GM21381 (cell line): ENCODE measurements around the gene MRPS22.
"Not testable (repeated sequence)": the region's sequence is repeated elsewhere in the genome, so short reads cannot be mapped to it uniquely, and the experiment has no call there.

Experiments
- ATAC-seq: cut with Tn5 transposase; IDR thresholded peaks from one replicate; pipeline ENCODE4 v1.9.1; 2021; ENCODE audit warnings: mild to moderate bottlenecking, moderate library complexity; ENCODE audit not compliant: unreplicated experiment

MRPS22 gene

DNA sequence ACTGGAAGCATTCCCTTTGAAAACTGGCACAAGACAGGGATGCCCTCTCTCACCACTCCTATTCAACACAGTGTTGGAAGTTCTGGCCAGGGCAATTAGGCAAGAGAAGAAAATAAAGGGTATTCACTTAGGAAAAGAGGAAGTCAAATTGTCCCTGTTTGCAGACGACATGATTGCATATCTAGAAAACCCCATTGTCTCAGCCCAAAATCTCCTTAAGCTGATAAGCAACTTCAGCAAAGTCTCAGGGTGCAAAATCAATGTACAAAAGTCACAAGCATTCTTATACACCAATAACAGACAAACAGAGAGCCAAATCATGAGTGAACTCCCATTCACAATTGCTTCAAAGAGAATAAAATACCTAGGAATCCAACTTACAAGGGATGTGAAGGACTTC is 9.1 kb upstream of the MRPS22 start:
- not testable (repeated sequence) for ATAC-seq

DNA sequence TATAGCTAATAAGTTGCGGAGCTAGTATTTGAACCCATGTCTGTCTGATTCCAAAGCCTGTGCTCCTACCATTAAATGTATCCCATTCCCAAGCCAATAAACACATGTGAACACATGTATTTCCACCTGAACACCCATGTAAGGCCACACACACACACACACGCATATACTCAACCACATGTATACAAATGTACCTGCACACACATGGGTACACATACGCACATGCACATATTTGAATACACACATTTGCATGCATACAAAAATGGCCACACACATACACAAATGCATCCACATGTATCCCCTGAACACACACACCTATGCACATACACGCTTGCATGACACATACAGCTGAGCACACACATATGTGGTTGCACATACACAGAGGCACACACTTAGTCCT is 5.4 kb upstream of the MRPS22 start:
- ATAC-seq: no peak

DNA sequence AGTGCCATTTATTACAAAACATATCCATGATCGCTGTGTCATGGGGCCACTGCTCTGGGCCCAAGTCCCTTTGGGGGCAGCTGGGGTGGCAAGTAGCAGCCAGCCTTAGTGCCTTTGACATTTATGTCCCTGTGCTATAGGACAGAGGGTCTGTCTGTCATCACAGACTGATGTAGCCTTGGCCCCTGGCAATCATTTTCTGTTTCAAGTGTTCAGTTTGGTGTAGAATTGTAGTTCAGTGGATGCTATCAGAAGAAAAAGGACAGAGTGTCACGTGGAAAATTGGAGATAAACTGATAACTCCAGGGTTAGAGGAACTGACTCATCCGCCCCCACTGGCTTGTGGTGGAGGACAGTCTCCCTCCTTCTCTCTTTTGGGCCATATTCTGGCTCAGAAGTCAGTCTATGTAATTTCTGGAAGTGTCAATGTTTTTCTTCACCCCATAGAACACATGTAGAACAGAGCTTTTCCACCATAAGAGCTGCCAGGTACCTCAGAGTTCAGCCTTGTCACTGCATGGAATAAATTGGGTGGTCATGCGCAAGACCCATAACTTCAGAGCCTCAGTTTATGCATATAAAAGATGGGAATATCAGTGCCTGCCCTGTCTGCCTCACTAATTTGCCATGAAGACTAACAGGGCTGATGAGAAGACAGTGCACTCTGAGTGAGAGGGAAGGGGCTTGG is 4.5 kb upstream of the MRPS22 start:
- no peak for ATAC-seq

DNA sequence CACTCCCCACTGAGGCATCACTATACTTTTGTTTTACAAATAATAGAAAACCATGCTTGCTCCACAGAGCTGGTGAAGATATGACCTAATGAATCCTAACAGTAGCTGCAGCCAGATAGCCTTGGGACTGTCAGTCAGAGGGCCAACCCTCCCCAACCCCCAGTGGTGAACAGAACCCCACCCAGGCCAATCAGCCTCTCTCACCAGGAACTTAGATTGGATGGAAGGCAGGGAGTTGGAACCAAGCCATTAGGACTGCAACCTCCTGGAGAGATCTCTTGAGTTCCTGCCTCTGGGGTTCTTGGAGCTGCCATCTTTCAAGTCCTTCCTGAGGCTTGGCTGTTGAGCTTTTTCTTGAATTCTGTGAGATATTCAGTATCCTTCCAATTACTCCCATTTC is 3.0 kb upstream of the MRPS22 start:
- no peak for ATAC-seq

DNA sequence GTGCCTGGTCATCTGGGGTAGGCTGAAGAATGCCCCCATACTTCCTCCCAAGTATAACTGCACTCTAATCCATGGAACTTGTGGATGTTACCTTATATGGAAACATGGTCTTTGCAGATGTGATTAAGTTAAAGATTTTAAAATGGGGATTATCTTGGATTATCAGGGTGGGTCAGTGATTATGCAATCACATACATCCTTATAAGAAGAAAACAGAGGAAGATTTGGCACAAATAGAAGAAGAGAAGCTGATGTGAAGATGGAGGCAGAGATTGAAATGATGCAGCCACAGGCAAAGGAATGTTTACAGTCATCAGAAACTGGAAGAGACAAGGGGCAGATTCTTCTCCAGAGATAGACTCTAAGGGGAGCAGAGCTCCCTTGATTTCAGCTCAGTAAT is 1.8 kb upstream of the MRPS22 start:
- ATAC-seq: no peak

DNA sequence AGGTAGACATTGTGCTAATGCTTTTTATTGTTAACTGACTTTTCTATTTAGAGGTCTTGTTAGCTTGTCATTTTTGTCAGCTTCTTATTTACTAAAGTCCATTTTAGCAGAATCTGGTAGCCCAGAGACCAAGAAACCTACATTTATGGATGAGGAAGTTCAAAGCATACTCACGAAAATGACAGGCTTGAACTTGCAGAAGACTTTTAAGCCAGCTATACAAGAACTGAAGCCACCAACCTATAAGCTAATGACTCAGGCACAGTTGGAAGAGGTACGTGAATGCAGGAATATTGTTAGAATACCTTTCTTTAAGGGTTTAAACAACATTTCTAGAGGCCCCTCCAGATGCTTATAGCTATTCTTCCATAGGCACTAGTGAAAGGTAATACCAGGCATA is 3.0 kb downstream of the MRPS22 start:
- no peak for ATAC-seq

DNA sequence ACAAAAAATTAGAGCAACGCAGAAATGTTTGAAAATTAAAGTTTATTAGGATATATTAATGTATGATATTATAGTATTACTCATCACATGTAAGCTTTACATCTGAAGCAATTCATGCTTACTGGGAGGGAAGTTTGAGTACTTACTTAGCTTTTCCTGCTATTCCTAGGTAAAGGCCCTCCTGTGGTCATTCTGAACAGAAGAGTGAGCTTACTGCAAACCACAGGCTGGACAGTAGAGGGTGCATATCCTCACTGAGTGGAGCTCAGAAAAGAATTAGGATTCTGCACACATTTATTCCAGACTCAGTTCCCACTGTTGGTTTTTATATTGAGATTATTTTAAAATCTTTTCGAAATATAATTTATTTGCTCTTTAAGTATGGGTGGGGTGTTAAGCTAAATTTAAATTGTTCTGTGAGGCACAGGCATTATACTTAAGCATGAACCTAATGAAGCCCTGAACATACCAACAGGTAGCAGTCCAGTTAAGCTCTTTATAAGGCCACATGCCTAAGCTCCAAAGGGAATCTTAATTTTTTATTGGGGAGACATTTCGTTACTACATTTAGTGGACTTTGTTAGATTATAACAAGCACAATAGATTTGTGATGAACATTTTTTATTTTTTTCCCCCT is 10.2 kb downstream of the MRPS22 start:
- ATAC-seq: no peak

DNA sequence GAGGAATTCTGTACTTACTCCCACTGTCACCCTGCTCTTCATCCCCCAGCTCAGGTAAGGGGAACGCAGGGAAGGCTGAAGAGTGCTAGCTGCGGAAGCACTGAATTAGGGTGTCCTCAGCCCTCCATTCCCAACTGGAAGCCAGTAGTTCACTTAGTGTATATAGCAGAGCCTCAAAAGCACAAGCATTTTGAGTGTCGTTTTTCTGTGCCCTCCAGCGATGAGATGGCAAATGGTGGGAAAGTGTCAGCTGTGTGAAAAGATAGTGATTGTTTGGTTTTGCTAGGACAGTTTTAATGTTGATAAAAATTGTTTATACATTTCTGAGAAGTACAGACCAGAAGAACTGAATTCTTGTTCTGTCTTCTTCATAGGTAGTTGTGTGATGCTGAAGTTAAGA is 10.8 kb downstream of the MRPS22 start:
- ATAC-seq: no peak

DNA sequence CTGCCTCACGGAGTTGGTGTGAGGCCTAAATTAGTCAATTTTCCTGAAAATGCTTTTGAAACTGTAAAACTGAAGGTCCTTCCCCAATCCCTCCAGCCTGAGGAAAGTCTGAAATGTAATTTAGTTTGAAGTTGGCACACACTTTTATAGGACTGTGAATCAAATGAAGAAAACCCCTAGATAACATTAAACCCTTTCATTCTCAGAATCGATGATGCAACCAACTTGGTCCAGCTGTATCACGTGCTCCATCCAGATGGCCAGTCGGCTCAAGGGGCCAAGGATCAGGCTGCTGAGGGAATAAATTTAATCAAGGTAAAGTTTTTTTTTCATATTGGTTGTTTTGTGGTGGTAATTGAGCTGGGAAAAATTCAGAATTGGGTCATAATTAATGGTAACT is 11.7 kb downstream of the MRPS22 start:
- ATAC-seq: no peak

DNA sequence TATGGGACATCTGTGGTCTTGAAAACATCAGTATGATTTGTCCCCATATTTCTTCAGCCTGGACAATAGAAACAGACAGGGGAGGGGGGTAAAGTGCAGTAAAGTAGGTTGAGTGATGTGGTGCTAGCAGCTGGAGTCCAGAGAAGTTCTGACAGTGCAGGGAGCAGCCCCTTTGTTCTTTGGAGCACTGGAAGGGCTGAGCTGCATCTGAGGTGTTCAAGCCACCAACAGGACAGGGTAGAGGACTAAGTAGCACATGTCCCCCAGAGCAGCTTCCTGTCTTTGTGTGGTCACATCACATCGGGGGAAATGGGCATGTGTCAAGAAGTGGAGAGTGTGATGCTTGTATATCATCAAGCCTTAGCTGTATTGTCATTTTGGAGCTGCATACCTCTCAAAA is 12.1 kb downstream of the MRPS22 start:
- no peak for ATAC-seq

DNA sequence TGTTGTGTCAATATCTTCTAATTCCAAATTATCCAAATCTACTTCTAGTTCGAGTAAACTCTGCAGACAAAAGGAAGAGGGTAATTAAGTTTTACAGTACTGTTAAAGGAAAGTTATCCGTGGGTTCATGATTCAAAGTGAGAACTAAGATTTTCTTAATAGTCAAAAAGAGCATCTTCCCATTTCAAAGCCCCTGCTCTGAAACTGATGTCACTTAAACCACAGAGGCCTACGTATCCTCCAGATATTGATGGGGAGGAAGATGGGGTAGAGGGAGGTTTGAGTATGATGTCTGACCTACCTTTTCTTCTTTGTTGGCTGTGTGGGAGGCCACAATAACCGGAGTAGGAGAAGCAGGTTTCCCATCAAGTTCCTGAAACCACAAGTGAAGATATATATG is 14.1 kb downstream of the MRPS22 start:
- ATAC-seq: peak; percentile 51

DNA sequence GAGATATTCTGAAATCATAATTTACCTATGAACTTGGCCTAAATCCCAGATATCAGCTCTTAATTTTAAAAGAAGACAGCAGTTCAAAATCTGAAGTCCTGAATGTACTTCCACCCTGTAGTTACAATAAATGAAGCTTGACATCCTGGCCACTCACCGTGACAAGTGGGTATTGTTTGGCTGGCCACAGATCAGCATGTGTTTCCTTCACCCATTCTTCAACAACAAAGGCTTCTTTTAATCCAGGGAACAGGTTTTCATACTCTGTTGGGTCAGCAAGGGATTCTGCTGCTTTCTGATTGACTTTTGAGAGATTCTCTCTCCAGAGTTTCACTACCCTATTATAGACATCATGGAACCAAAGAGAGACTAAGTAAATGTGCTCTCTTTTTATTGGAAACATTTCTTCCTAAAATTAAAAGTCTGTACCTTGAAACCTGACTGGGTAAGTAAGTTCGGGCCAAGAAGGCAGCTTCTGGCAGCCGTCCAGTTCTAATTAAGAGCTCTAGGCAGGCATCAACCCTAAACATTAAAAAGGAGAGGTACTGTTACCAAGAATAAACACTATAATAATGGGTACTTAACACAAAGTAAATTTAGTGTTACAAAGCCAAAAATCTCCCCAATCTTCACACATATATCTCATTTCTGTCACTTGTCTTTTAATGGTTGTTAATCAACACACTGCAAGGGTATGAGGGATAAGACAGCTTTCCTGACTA is 15.2 kb downstream of the MRPS22 start:
- ATAC-seq: no peak

DNA sequence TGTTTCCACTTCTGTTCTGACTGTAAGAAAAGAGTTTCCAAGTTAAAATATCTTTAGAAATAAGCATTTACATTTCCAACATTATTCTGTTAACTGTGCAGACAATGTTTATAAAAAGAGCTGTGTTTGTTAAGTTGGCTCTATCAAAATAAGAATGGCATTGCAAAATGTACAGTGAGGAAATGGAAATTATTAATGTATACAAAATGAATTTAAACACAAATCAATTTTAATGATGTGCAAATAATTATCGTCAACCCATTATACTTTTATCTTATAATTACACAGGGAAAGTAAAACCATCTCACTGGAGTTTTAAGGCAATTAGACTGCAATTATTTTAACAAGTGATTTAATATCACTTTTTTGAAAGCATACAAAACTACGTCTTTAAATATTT is 17.5 kb downstream of the MRPS22 start:
- ATAC-seq: no peak

DNA sequence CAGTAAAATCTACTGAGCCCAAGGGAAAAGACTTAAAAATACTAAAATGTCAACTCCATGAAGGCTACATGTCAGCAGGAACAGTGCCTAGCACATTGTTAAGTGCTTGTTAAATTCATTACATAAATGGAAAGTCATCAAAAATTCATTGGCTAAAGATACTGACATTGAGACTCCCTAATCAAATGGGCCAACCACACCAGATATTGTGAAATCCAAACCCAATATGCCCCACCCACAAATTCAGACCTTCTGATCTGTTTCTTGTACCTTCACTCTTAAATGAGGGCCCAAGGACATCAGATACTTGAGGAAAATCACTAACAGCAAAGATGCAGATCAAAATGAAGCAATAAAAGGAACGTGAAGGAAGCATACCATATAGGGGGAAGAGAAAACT is 20.7 kb downstream of the MRPS22 start:
- ATAC-seq: no peak

DNA sequence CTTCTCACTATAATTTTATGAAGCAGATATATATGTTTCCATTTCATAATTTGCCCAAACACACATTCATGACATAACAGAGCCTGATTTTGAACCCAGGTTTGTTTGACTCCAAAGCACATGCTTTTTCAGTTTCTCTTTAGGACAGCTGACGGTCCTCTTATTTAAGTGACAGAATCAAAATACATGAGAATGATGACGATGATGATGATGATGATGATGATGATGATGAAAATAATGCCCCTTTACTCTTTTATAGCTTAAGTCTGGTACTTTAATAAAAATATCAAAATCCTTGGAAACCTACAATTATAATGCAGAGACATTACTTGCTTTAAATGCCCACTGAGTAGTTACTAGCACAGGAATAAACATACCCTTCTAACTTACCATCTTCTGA is 30.3 kb downstream of the MRPS22 start:
- ATAC-seq: no peak

DNA sequence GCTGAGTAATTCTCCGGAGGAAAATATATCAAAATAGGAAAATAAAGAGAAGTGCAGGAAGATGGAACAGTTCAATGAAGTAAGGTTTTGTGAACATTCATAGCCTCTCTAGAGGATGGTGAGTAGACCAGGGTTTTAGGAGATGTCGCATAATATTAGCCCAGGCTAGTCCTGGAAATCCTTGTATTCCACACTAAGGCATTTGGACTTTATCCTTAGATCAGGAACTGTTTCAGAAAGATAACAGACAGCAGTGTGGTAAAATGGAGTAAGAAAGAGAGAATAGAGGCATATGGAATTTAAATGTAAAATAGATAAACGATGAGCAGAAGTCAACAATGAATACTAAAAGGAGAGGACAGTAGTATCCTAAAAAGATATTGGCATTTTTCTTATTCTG is 33.6 kb downstream of the MRPS22 start:
- no peak for ATAC-seq

DNA sequence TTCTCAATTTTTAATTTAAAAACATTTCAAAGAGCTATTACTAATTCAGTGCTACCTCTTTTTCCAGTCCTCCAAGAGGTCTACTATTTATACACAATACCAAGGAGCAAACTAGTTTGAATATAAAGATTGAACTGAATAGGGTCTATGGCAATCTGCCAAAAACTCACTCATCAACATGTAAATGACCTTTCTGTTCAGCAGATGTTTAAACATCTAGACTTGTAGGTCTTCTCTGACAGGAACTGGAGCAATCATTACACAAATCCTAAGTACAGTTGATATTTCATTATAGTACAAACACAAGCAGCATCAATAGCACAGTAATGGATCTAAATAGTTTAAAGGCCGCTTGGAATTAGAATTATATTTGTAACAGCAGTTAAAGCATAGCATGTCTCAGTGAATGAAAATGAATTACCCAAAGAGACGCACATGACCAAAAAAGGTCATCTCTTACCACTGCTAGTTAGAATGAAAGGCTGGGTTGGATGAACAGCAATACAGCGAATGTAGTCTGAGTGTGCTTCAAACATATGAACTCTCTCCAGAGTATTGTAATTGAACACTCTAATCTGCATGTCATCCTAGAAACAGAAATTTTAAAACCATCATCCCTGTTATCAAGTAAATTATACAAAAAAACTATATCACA is 34.9 kb downstream of the MRPS22 start:
- no peak for ATAC-seq

DNA sequence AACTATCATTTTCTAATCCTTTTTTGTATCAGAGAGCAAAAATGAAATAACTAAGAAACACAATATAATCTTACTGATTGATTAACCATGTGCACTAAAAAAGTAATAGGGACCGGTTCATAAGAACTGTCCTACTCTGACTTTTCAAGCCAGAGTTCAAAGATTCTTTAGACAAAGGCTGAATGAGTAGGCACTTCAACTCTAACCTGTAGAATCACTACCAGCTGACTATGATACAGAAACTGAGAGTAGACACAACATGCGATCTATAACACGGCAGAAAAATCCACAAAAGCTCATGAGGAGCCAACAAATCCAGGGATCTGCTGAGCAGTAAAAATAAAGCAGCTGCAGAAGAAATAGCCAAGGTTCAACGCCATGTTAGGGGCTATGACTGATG is 36.8 kb downstream of the MRPS22 start:
- ATAC-seq: no peak

DNA sequence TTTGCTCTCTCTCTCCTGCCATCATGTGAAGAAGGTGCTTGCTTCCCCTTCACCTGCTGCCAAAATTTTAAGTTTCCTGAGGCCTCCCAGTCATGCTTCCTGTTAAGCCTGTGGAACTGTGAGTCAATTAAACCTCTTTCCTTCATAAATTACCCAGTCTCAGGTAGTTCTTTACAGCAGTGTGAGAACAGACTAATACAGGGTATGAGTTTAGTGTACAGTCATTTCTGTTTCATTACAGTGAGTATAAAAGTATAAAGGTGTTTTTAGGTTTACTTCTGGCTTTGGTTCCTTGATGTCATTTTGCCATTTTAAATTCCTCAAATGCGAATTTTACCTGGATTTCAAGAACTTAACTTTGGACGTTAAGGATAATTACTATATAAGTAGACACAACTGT is 38.5 kb downstream of the MRPS22 start:
- not testable (repeated sequence) for ATAC-seq

DNA sequence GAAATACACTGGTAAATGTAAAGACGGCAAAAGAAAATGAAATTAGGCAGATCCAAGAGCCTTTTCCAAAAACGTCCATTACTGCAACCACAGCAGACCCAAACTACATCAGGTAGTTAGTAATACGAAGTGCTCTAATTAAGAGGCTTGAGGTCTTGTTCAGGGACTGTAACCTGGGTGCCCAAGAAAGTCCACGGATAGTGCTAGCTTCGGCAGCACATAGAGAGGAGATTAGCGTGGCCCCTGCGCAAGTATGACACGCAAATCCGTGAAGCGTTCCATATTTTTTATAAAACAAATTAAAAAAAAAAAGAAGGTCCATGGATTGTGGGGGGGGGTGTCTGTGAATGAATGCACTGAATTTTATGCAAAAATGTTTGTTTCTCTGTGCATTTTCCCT is 44.3 kb downstream of the MRPS22 start:
- ATAC-seq: no peak

DNA sequence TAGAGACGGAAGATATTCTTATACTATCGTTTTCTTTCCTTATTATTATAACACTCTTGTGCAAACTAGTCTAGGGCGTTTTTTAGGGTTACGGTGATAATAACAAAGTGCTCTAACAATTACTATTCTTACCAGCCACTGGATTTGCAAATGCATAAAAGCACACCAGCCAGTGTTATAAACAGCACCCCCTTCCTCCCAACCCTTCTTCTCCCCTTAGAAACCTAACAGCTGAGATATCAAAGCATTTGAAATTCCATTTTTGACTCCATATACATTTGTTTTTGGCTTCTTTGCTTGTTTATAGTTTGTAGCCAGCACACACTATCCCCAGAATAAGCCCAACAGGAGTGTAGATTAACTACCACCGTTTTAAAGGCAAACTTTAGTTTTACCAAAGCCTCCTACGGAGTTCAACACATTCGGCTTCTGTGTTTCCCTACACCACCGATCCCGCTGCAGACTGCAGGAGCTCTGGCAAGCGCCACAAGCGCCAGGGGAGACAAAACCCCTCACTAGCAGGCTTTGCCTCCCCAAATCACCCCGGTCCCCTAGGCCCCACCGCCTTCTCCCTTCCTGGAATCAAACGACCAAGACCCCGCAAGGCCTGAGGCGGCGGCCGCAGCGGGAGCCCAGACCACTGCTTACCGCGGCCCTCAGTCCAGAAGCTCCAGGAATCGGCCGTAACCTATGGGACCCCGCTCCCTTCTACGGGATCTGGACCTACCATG is 45.2 kb downstream of the MRPS22 start:
- ATAC-seq: peak; percentile 30
